H1 (cell line): Measurements from ENCODE around the gene HOXA11. TPM values are rescaled to one million over a fixed set of nuclear protein-coding genes. Genes with fewer than 3 reads are reported as not detected.
A peak's percentile ranks its signal among the peaks of the same experiment; 100 is the strongest.

Experiments
- CTCF ChIA-PET: fragments of 300-600 bp; sonication (Branson Sonifier 250); formaldehyde crosslinking; loops from one replicate; lab custom pipeline; 2021; ENCODE audit not compliant: partially characterized antibody; lab: Charles Lee
- POLR2A ChIA-PET: fragments of 300-600 bp; sonication (Branson Sonifier 250); formaldehyde crosslinking; loops from one replicate; lab custom pipeline; 2021; ENCODE audit warnings: inconsistent platforms; ENCODE audit not compliant: partially characterized antibody; lab: Charles Lee
- DNase-seq, 2 experiments: peaks; one replicate each; pipeline versions ENCODE4 v3.0.0 to v3.0.0-alpha.2; 2010 to 2022; ENCODE audit warnings: low spot score in 2 of 2, low read depth in 1 of 2, mixed read lengths in 1 of 2
- FAIRE-seq: peaks from 2 replicates; lab custom pipeline; 2011; peaks lifted over from hg19 to GRCh38; lab: Jason Lieb, UNC
- H2AFZ ChIP-seq: 2 replicates; pipeline ENCODE4 v1.8.1; 2012; ENCODE audit warnings: low read length, inconsistent platforms
- H2AK5ac ChIP-seq: 2 replicates; pipeline ENCODE4 v1.6.1; 2013; ENCODE audit warnings: low read depth, low read length
- H2BK120ac ChIP-seq: replicated peaks from 2 replicates; pipeline ENCODE3; 2013; ENCODE audit warnings: low read depth, low read length, inconsistent platforms
- H2BK12ac ChIP-seq: 2 replicates; pipeline ENCODE4 v1.6.1; 2013; ENCODE audit warnings: low read depth, low read length
- H2BK15ac ChIP-seq: 2 replicates; pipeline ENCODE4 v1.6.1; 2013; ENCODE audit warnings: low read length
- H2BK20ac ChIP-seq: 2 replicates; pipeline ENCODE4 v1.6.1; 2013; ENCODE audit warnings: low read length
- H2BK5ac ChIP-seq: 2 replicates; pipeline ENCODE4 v1.6.1; 2013; ENCODE audit warnings: low read depth, low read length
- H3K14ac ChIP-seq: 2 replicates; pipeline ENCODE4 v1.6.1; 2013; ENCODE audit warnings: inconsistent platforms; ENCODE audit not compliant: insufficient read length
- H3K18ac ChIP-seq: 2 replicates; pipeline ENCODE4 v1.6.1; 2013; ENCODE audit warnings: low read length; ENCODE audit errors: extremely low read depth
- H3K23ac ChIP-seq: 2 replicates; pipeline ENCODE4 v1.6.1; 2013; ENCODE audit warnings: inconsistent platforms; ENCODE audit not compliant: insufficient read length
- H3K23me2 ChIP-seq: 2 replicates; pipeline ENCODE4 v1.6.1; 2013; ENCODE audit warnings: low read depth, low read length
- H3K27ac ChIP-seq: 2 replicates; pipeline ENCODE4 v1.6.1; 2011; ENCODE audit warnings: low read depth, low read length, inconsistent platforms
- H3K27me3 ChIP-seq, 4 experiments: replicated peaks in 1 of 4; 1 replicate in 1 of 4; 2 replicates in 3 of 4; pipeline versions ENCODE4 v1.6.1 to v1.8.1; 2011 to 2013; ENCODE audit warnings: low read length in 3 of 4, mild to moderate bottlenecking in 3 of 4, inconsistent platforms in 2 of 4, mixed read lengths in 2 of 4, moderate library complexity in 1 of 4; ENCODE audit not compliant: control insufficient read depth in 3 of 4, insufficient read depth in 3 of 4; ENCODE audit errors: extremely low read depth in 1 of 4
- H3K36me3 ChIP-seq, 4 experiments: 2 replicates each; pipeline versions ENCODE4 v1.6.1 to v1.8.1; 2011 to 2013; ENCODE audit warnings: mild to moderate bottlenecking in 4 of 4, low read length in 3 of 4, moderate library complexity in 2 of 4, control low read depth in 1 of 4, inconsistent platforms in 1 of 4; ENCODE audit not compliant: insufficient read depth in 4 of 4, control insufficient read depth in 2 of 4
- H3K4ac ChIP-seq: replicated peaks from 2 replicates; pipeline ENCODE3; 2013; ENCODE audit warnings: low read length, low read depth, mixed read lengths, inconsistent platforms; ENCODE audit not compliant: insufficient read length
- H3K4me1 ChIP-seq, 4 experiments: replicated peaks in 1 of 4; 1 replicate in 1 of 4; 2 replicates in 3 of 4; pipeline versions ENCODE4 v1.6.1 to v1.8.1; 2011 to 2013; ENCODE audit warnings: low read length in 3 of 4, inconsistent platforms in 2 of 4, mixed read lengths in 1 of 4; ENCODE audit not compliant: insufficient read depth in 4 of 4, control insufficient read depth in 3 of 4
- H3K4me2 ChIP-seq, 2 experiments: 2 replicates each; pipeline versions ENCODE4 v1.6.1 to v1.8.1; 2011 to 2013; ENCODE audit warnings: low read depth in 2 of 2, low read length in 2 of 2, control low read depth in 1 of 2, inconsistent platforms in 1 of 2, mild to moderate bottlenecking in 1 of 2; ENCODE audit not compliant: insufficient read depth in 1 of 2
- H3K4me3 ChIP-seq, 4 experiments: fragments of 200-600, 300-600 bp in 1 of 4; sonication (generic), shearing (Covaris generic), sonication (Bioruptor Twin) in 1 of 4; 2 replicates each; pipeline versions ENCODE4 v1.5.1 to v1.8.1; 2011 to 2016; ENCODE audit warnings: low read length in 4 of 4, low read depth in 3 of 4, control low read depth in 2 of 4, inconsistent platforms in 2 of 4, mild to moderate bottlenecking in 2 of 4, mixed read lengths in 1 of 4, moderate library complexity in 1 of 4; ENCODE audit not compliant: insufficient read depth in 2 of 4; ENCODE audit errors: extremely low read depth in 1 of 4
- H3K56ac ChIP-seq: replicated peaks from 2 replicates; pipeline ENCODE3; 2013; ENCODE audit warnings: low read depth, mild to moderate bottlenecking, mixed read lengths, low read length, inconsistent platforms; ENCODE audit not compliant: insufficient read length
- H3K79me1 ChIP-seq: 2 replicates; pipeline ENCODE4 v1.6.1; 2013; ENCODE audit warnings: low read depth, low read length, control low read depth
- H3K79me2 ChIP-seq, 2 experiments: 2 replicates each; pipeline versions ENCODE4 v1.6.1 to v1.8.1; 2012 to 2013; ENCODE audit warnings: low read length in 2 of 2, mild to moderate bottlenecking in 2 of 2, inconsistent platforms in 1 of 2; ENCODE audit not compliant: insufficient read depth in 2 of 2, control insufficient read depth in 1 of 2
- H3K9ac ChIP-seq, 4 experiments: replicated peaks in 1 of 4; 1 replicate in 1 of 4; 2 replicates in 3 of 4; pipeline versions ENCODE4 v1.6.1 to v1.8.1; 2011 to 2013; ENCODE audit warnings: low read depth in 3 of 4, low read length in 3 of 4, control low read depth in 2 of 4, mild to moderate bottlenecking in 2 of 4, moderate library complexity in 2 of 4, inconsistent platforms in 1 of 4; ENCODE audit errors: extremely low read depth in 1 of 4
- H3K9me3 ChIP-seq, 2 experiments: 2 replicates each; pipeline versions ENCODE4 v1.6.1 to v1.8.1; 2012 to 2013; ENCODE audit warnings: mild to moderate bottlenecking in 2 of 2, moderate library complexity in 2 of 2, control low read depth in 1 of 2, inconsistent platforms in 1 of 2, low read depth in 1 of 2, low read length in 1 of 2, mixed read lengths in 1 of 2; ENCODE audit not compliant: insufficient read depth in 2 of 2
- H4K20me1 ChIP-seq, 2 experiments: replicated peaks in 1 of 2; 2 replicates each; pipeline versions ENCODE3 to v1.8.1; 2011 to 2013; ENCODE audit warnings: inconsistent platforms in 2 of 2, low read length in 2 of 2, mild to moderate bottlenecking in 1 of 2; ENCODE audit not compliant: insufficient read depth in 2 of 2, control insufficient read depth in 1 of 2
- H4K5ac ChIP-seq: 2 replicates; pipeline ENCODE4 v1.6.1; 2013; ENCODE audit warnings: low read length, low read depth, mixed read lengths, inconsistent platforms; ENCODE audit not compliant: insufficient read length
- H4K8ac ChIP-seq: 2 replicates; pipeline ENCODE4 v1.8.0; 2013; ENCODE audit warnings: mild to moderate bottlenecking, moderate library complexity, low read length, inconsistent platforms; ENCODE audit not compliant: insufficient read depth; ENCODE audit errors: extremely low read depth
- H4K91ac ChIP-seq: replicated peaks from 2 replicates; pipeline ENCODE3; 2013; ENCODE audit warnings: low read length, mixed read lengths, inconsistent platforms; ENCODE audit not compliant: insufficient read length
- EGR1 ChIP-seq: IDR thresholded peaks from 2 replicates; pipeline ENCODE4 v1.6.1; 2011; ENCODE audit warnings: low read depth, low read length, borderline replicate concordance
- EZH2 ChIP-seq: fragments of 200-600 bp; sonication (generic); IDR thresholded peaks from 2 replicates; pipeline ENCODE4 v1.7.1; 2012; ENCODE audit warnings: low read depth, mild to moderate bottlenecking, moderate library complexity, low read length, inconsistent platforms; ENCODE audit not compliant: severe bottlenecking
- TAF7 ChIP-seq: optimal IDR thresholded peaks from 2 replicates; pipeline ENCODE3; 2011; ENCODE audit warnings: low read depth, mild to moderate bottlenecking, inconsistent platforms, low read length, moderate library complexity, borderline replicate concordance
- whole genome bisulfite sequencing, 2 experiments: shearing (Covaris generic) in 1 of 2; methylation state at CpG; one replicate each; pipeline versions ENCODE4 v1.1.6 to v1.1.7; 2013 to 2015; ENCODE audit warnings: low lambda C conversion rate in 2 of 2, mixed read lengths in 2 of 2, inconsistent platforms in 1 of 2, low coverage in 1 of 2, missing lambda C conversion rate in 1 of 2; ENCODE audit not compliant: insufficient replicate concordance in 2 of 2, insufficient coverage in 1 of 2, insufficient read length in 1 of 2; ENCODE audit errors: extremely low coverage in 1 of 2, missing lambda C conversion rate in 1 of 2; 5-methylcytosine and 5-hydroxymethylcytosine counted together
- polyA plus RNA-seq, 7 experiments: library from polyadenylated mRNA; depleted of rRNA in 3 of 7; stranded (reverse) in 5 of 7; unstranded in 2 of 7; fragments of >200 nt in 5 of 7; fragments of 200-250 nt in 2 of 7; gene quantifications; 1 replicate in 5 of 7; 2 replicates in 1 of 7; 4 replicates in 1 of 7; pipeline versions ENCODE4 v1.2.1 to v1.2.3, GENCODE V29; 2011 to 2013; ENCODE audit warnings: missing spikeins in 2 of 7, mixed read lengths in 2 of 7
- total RNA-seq: library from RNA; stranded (reverse); fragmentation: NEBNext Ultra II Directional; extraction: Animal tissue kit (Norgen Biotek cat#: 25700); gene quantifications from 2 replicates; pipeline ENCODE4 v1.2.1, GENCODE V29; 2021

The HOXA11 gene
- total and polyA plus RNA-seq, 2 of the 8 experiments (the other 6 are each of a cell fraction or from before 2014, with no cell fraction given), result not detected

GRCh38 chr7:27185854-27186667 lies 1.0 kb upstream of the HOXA11 start:
- CTCF ChIA-PET, result interaction anchor here (0.8 to 9.1 kb wide), 17 partner anchors 8 to 90 kb away, joined by 3 to 64 read pairs (median 4); partner anchors contain the start of genes EVX1, HOXA1 and HOXA5
- no peaks in the 10 kb centered on the region for H3K79me2 ChIP-seq
- TF ChIP-seq TAF7, result no peak
- peak; percentile 86 for TF ChIP-seq EZH2
- no peak for TF ChIP-seq EGR1

More at GRCh38 chr7:27185854-27186667, 1.0 kb upstream of the HOXA11 start:
- Histone ChIP-seq H4K20me1 (peaks cover 37 to 61% of the 10 kb centered on the region in 2 experiments), H4K91ac (no peak overlapping the region), H3K27ac (no peak overlapping the region), H3K79me1 (no peaks in the 10 kb centered on the region), H4K5ac (no peak overlapping the region), H3K18ac (0 out of 2 replicates have a peak overlapping the region, but pooled peaks have one; percentile 38), H3K27me3 (peaks cover 97 to 100% (median 99%) of the 10 kb centered on the region in 4 experiments), H3K36me3 (peaks cover 0 to 7% (median 0%) of the 10 kb centered on the region in 4 experiments; a peak in 1 of 8 replicates), H2BK20ac (no peak overlapping the region), H2BK15ac (0 out of 2 replicates have a peak overlapping the region, but pooled peaks have one; percentile 81), H3K4me2 (peak overlapping the region; percentile 33 to 38; a peak in 2 of 4 replicates), H3K4ac (no peak overlapping the region), H3K9me3 (no peaks in the 10 kb centered on the region; a peak in 1 of 4 replicates), H3K14ac (no peak overlapping the region), H2BK5ac (no peak overlapping the region), H3K56ac (no peak overlapping the region), H2AK5ac (peak overlapping the region; percentile 78; the same call in 1 of the 2 replicates), H3K4me1 (peaks cover 0 to 27% (median 16%) of the 10 kb centered on the region in 4 experiments; a peak in 6 of 7 replicates), H2BK12ac (peak overlapping the region; percentile 75), H4K8ac (peak overlapping the region; percentile 41; the same call in 1 of the 2 replicates), H2BK120ac (no peak overlapping the region), H3K4me3 (no peak overlapping the region), H3K9ac (no peak overlapping the region), H3K23me2 (no peaks in the 10 kb centered on the region), H3K23ac (no peak overlapping the region), H2AFZ (no peak overlapping the region)
- DNase-seq, result peak in 1 of 2 experiments; percentile 58
- FAIRE-seq, result no peak
- POLR2A ChIA-PET, result interaction anchor here (0.7 kb wide), 1 partner anchor 25 kb away, joined by 3 read pairs; no protein-coding TSS in a partner anchor
- WGBS, 2 experiments, result 10% methylated on average over 24 of the region's 24 CpGs; no CpG with 5 or more reads in 1 of the 2 experiments
